Activated CD8-positive, alpha-beta T cell treated with anti-CD3 and anti-CD28 coated beads for 36 hours (primary cell): ENCODE results near the gene GMPR. TPM values are rescaled to one million over a fixed set of nuclear protein-coding genes. Genes with fewer than 3 reads are reported as not detected.

Experiments used
- ATAC-seq: fragments of 200-7000 bp; cut with Tn5 transposase; one replicate; pipeline ENCODE4 v1.10.0; 2021; ENCODE audit warnings: mild to moderate bottlenecking, moderate library complexity
- CTCF ChIA-PET: fragments of 350-600 bp; sonication (Branson Sonifier 250); formaldehyde crosslinking; loops from one replicate; lab custom pipeline; 2021; ENCODE audit warnings: antibody characterized with exemption; lab: Charles Lee
- POLR2A ChIA-PET: fragments of 350-600 bp; sonication (Branson Sonifier 250); formaldehyde crosslinking; loops from one replicate; lab custom pipeline; 2021; ENCODE audit warnings: antibody characterized with exemption; lab: Charles Lee
- DNase-seq: peaks from one replicate; pipeline ENCODE4 v3.0.0-alpha.2; 2020
- H3K27ac Mint-ChIP-seq: one replicate; pipeline ENCODE4 v1.8.0; 2021; ENCODE audit warnings: mild to moderate bottlenecking, mixed read lengths
- H3K27me3 Mint-ChIP-seq: one replicate; pipeline ENCODE4 v1.8.0; 2021; ENCODE audit warnings: mixed read lengths
- H3K36me3 Mint-ChIP-seq: one replicate; pipeline ENCODE4 v1.8.0; 2021; ENCODE audit warnings: low read depth, mixed read lengths
- H3K4me1 Mint-ChIP-seq: one replicate; pipeline ENCODE4 v1.8.0; 2021; ENCODE audit warnings: low read depth, mixed read lengths
- H3K4me3 Mint-ChIP-seq: one replicate; pipeline ENCODE4 v1.8.0; 2021; ENCODE audit warnings: mild to moderate bottlenecking, moderate library complexity, mixed read lengths
- H3K9me3 Mint-ChIP-seq: one replicate; pipeline ENCODE4 v1.8.0; 2021; ENCODE audit warnings: mixed read lengths
- CTCF ChIP-seq: fragments of 200-600 bp; IDR thresholded peaks from one replicate; pipeline ENCODE4 v1.8.0; 2022; ENCODE audit warnings: antibody characterized with exemption, mild to moderate bottlenecking
- intact Hi-C: fragments of 100-400 bp; cut with micrococcal nuclease; formaldehyde crosslinking; loops from one replicate; pipeline ENCODE4 v1.10.0; 2022
- total RNA-seq, 2 experiments: library from RNA; stranded (reverse); gene quantifications; one replicate each; pipeline ENCODE4 v1.2.3, GENCODE V29; 2021

Gene GMPR
- total RNA-seq, 2 experiments from 2014 or later: 0.31 to 0.65 TPM

GRCh38 chr6:16232086-16232485 lies 6.3 kb upstream of the GMPR start:
- peaks cover 9% of the 10 kb centered on the region for H3K4me1 Mint-ChIP-seq
- TF ChIP-seq CTCF: no peak
- intact Hi-C loops: no loop called here
- no peak for DNase-seq
- H3K27ac Mint-ChIP-seq: no peak overlapping the region
- H3K36me3 Mint-ChIP-seq: no peaks in the 10 kb centered on the region
- ChIA-PET CTCF (no interaction called here), POLR2A (no interaction called here)
- peaks cover 25% of the 10 kb centered on the region for H3K27me3 Mint-ChIP-seq
- H3K9me3 Mint-ChIP-seq: no peaks in the 10 kb centered on the region
- ATAC-seq: no peak
- no peak overlapping the region for H3K4me3 Mint-ChIP-seq

GRCh38 chr6:16236009-16236501 lies 2.3 kb upstream of the GMPR start:
- CTCF ChIA-PET: interaction anchor here (0.7 to 1.3 kb wide), 2 partner anchors 84 to 865 kb away, joined by 4 read pairs; no protein-coding TSS in a partner anchor
- no peak overlapping the region for H3K27ac Mint-ChIP-seq
- H3K4me3 Mint-ChIP-seq: no peak overlapping the region

DNA sequence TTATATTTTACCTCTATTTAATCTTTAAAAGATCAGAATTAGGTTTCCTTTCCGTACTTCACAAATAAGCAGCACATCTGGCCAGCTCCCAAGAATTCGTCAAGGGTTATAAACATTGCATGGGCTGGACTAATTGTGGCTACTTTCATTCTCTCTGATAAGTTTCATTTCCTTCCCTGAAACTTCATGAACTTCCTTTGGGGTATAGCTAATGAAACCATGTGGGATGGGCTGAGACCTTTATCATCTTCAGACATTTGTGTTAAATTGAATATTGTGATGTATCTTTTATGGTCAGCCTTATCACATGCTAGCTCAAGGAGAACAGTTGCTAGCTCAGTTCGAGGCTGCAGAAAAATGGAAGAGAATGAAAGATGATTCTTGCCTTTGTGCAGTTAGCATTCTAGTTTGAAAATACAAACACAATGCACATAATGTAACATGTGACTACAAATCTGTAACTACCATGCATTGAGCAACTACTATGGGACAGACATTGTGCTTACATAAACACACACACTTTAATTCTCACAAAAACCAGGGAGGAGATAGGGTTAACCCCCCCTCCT lies 1.7 kb upstream of the GMPR start:
- ATAC-seq (no peak), DNase-seq (peak; percentile 11)
- no peaks in the 10 kb centered on the region for H3K9me3 Mint-ChIP-seq
- no peak overlapping the region for H3K27ac Mint-ChIP-seq
- H3K27me3 Mint-ChIP-seq: peaks cover 40% of the 10 kb centered on the region
- ChIA-PET CTCF (interaction anchor here (0.7 to 1.3 kb wide), 3 partner anchors 54 to 865 kb away, joined by 3 to 4 read pairs (median 4); no protein-coding TSS in a partner anchor), POLR2A (no interaction called here)
- peaks cover 25% of the 10 kb centered on the region for H3K4me1 Mint-ChIP-seq
- H3K4me3 Mint-ChIP-seq: peak overlapping the region; percentile 66
- intact Hi-C loops: no loop called here
- TF ChIP-seq CTCF: no peak
- H3K36me3 Mint-ChIP-seq: no peaks in the 10 kb centered on the region

More at GRCh38 chr6:16236009-16236501, 2.3 kb upstream of the GMPR start:
- Mint-ChIP-seq H3K9me3 (no peaks in the 10 kb centered on the region), H3K4me1 (peaks cover 25% of the 10 kb centered on the region), H3K27me3 (peaks cover 40% of the 10 kb centered on the region), H3K36me3 (no peaks in the 10 kb centered on the region)
- no peak for DNase-seq
- TF ChIP-seq CTCF: no peak
- POLR2A ChIA-PET: no interaction called here
- intact Hi-C loops: no loop called here
- ATAC-seq: no peak

DNA sequence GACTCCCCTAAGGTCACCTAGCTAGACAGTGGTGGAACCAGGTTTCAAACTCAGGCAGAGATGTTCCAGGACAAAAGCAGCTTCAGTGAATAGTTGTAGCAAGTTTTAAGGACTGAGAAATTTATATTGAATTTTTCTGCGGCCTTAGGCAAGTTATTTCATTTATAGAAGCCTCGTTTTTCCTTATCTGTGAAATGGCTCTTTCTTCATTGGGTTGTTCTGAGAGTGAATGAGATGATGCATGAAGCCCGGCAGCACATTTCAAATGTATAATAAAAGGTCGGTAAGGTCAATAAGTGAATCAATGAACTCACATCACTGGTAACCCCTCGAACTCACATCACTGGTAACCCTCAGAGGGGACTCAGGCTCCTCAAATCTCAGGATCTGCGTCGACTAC lies 1.1 kb upstream of the GMPR start:
- no peak for TF ChIP-seq CTCF
- Mint-ChIP-seq H3K4me3 (peak overlapping the region; percentile 66), H3K27me3 (peaks cover 36% of the 10 kb centered on the region), H3K36me3 (no peaks in the 10 kb centered on the region), H3K4me1 (peaks cover 25% of the 10 kb centered on the region), H3K27ac (no peak overlapping the region), H3K9me3 (no peaks in the 10 kb centered on the region)
- ChIA-PET CTCF (interaction anchor here (1.1 to 1.3 kb wide), 3 partner anchors 54 to 95 kb away, joined by 3 to 4 read pairs (median 3); no protein-coding TSS in a partner anchor), POLR2A (no interaction called here)
- no peak for DNase-seq
- intact Hi-C loops: no loop called here
- ATAC-seq: no peak
